ENCODE measurements around the gene CNTN2.

Gene CNTN2

DNA sequence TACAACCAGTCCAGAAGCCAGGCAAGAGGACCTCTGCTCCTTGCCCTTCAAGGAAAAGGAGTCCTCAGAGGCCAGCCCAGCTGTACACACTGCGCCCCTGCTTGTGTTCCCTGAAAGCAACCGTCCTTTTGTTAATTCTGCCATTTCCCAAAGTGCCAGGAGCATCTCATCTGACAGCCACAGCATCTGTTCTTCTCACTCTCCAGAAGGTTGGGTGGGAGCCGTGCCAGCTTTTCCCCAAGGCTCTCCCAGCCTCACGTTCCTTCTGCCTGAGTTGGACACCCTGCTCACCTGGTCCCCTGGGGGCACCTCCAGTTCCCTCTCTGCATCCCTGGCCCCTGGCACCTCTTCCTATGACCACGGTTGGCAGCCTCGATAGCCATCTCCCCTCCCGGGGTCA lies 10.5 kb upstream of the CNTN2 start:
- TF ChIP-seq, protein P1, sequence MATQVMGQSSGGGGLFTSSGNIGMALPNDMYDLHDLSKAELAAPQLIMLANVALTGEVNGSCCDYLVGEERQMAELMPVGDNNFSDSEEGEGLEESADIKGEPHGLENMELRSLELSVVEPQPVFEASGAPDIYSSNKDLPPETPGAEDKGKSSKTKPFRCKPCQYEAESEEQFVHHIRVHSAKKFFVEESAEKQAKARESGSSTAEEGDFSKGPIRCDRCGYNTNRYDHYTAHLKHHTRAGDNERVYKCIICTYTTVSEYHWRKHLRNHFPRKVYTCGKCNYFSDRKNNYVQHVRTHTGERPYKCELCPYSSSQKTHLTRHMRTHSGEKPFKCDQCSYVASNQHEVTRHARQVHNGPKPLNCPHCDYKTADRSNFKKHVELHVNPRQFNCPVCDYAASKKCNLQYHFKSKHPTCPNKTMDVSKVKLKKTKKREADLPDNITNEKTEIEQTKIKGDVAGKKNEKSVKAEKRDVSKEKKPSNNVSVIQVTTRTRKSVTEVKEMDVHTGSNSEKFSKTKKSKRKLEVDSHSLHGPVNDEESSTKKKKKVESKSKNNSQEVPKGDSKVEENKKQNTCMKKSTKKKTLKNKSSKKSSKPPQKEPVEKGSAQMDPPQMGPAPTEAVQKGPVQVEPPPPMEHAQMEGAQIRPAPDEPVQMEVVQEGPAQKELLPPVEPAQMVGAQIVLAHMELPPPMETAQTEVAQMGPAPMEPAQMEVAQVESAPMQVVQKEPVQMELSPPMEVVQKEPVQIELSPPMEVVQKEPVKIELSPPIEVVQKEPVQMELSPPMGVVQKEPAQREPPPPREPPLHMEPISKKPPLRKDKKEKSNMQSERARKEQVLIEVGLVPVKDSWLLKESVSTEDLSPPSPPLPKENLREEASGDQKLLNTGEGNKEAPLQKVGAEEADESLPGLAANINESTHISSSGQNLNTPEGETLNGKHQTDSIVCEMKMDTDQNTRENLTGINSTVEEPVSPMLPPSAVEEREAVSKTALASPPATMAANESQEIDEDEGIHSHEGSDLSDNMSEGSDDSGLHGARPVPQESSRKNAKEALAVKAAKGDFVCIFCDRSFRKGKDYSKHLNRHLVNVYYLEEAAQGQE (IDR thresholded peaks at IDR 0.05; ENCODE audit: insufficient read depth in 1 of 2, low read depth in 2 of 2, low read length in 2 of 2): no peak
- TF ChIP-seq SIN3A (IDR thresholded peaks at IDR 0.05; ENCODE audit: borderline replicate concordance, insufficient read depth, low read length) (no peak), POLR2AphosphoS5 (IDR thresholded peaks at IDR 0.05; ENCODE audit: low read depth, low read length) (no peak), FOXP2 (optimal IDR thresholded peaks at IDR 0.05; ENCODE audit: borderline replicate concordance, extremely low read depth, extremely low read length, insufficient read depth) (no peak), TAF1 (IDR thresholded peaks at IDR 0.05; ENCODE audit: borderline replicate concordance, insufficient read depth, low read length) (no peak)

DNA sequence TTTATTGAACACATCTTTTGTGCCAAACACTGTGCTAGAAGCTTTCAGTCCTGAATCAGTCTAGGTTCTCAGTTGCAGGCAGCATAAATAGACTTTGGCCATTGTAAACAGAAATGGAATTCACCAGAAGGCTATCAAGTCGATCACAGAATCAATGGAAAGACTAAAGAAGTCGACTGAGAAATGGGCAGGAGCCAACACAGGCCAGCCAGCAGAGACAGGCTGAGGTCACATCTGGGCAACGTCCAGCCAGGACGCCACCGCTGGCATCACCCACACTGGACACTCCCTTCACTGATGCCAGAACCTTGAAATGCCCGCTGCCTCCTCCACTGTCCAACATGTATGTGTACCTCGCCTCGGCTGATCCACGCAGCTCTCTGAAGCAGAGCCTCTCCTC lies 5.5 kb upstream of the CNTN2 start:
- TF ChIP-seq FOXP2 (optimal IDR thresholded peaks at IDR 0.05; ENCODE audit: borderline replicate concordance, extremely low read depth, extremely low read length, insufficient read depth) (no peak), POLR2AphosphoS5 (IDR thresholded peaks at IDR 0.05; ENCODE audit: low read depth, low read length) (no peak), SIN3A (IDR thresholded peaks at IDR 0.05; ENCODE audit: borderline replicate concordance, insufficient read depth, low read length) (no peak), TAF1 (IDR thresholded peaks at IDR 0.05; ENCODE audit: borderline replicate concordance, insufficient read depth, low read length) (no peak)
- TF ChIP-seq, protein P1 (IDR thresholded peaks at IDR 0.05; ENCODE audit: insufficient read depth in 1 of 2, low read depth in 2 of 2, low read length in 2 of 2): no peak

DNA sequence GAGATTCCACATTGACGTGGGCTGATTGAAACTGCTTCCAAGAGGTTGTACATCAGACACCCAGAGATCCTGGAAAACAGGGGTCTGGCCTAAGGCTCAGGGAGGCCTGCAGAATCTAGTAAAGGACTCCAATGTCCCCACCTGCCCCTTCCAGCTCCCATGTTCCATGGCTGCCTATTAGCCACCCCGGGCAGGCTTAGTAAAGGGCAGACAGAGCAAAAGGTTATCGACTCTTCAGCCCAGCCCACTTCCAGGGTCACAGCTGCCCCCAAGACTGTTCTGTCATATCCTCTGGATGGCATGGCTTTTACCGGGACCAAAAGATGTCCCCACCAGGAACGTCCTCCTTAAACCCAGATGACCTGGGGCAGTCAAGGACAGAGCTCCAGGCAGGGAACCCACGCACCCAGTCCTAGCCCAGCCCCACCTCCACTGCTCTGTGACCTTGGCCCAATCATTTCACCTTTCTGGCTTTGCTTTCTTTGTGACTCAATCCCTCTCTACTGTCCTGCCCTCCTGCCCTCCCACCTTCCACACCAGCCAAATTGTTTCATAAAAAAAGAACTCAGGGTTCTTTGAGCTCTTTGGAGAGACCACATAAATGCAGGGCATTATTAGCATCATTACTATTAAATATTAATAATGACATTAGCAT lies 4.8 kb upstream of the CNTN2 start:
- TF ChIP-seq FOXP2 (optimal IDR thresholded peaks at IDR 0.05; ENCODE audit: borderline replicate concordance, extremely low read depth, extremely low read length, insufficient read depth): no peak
- no peak for TF ChIP-seq TAF1 (IDR thresholded peaks at IDR 0.05; ENCODE audit: borderline replicate concordance, insufficient read depth, low read length)
- no peak for TF ChIP-seq SIN3A (IDR thresholded peaks at IDR 0.05; ENCODE audit: borderline replicate concordance, insufficient read depth, low read length)
- TF ChIP-seq, protein P1 (IDR thresholded peaks at IDR 0.05; ENCODE audit: insufficient read depth in 1 of 2, low read depth in 2 of 2, low read length in 2 of 2): no peak
- TF ChIP-seq POLR2AphosphoS5 (IDR thresholded peaks at IDR 0.05; ENCODE audit: low read depth, low read length): no peak

DNA sequence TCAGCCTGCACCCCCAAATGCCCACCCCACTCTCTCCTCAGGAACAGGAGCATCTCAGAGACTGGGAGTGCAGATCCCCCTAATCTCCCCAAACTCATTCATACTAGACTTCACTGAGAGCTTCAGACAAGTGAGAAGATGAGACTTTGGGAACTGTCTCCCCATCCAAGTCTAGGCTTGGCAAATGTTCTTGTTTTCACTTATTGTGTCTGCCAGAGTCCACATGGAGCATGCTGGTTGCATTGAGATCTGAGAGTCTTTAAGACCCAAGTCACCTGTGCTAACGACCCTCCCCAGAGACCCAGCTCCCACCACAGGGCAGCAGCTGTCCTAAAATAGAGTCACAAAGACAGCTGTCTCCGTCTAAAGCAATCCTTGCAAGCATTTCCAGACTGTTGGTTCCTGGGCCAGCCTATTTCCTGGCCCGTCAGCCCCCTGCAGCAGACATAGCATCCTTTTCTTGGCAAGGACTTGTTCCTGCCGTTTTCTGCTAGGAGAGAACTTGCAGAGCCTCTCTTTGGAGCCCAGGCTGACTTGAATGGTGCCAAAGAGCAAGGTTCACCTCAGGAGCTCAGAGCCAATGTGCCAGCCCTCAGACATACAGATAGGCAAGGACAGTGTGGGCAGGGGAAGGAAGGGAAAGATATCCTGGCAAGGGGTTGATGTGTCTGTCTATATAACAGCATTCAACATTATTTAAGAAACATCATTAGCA lies 1.9 kb upstream of the CNTN2 start:
- TF ChIP-seq FOXP2 (optimal IDR thresholded peaks at IDR 0.05; ENCODE audit: borderline replicate concordance, extremely low read depth, extremely low read length, insufficient read depth) (no peak), SIN3A (IDR thresholded peaks at IDR 0.05; ENCODE audit: borderline replicate concordance, insufficient read depth, low read length) (no peak), POLR2AphosphoS5 (IDR thresholded peaks at IDR 0.05; ENCODE audit: low read depth, low read length) (no peak)
- TF ChIP-seq, protein P1 (IDR thresholded peaks at IDR 0.05; ENCODE audit: insufficient read depth in 1 of 2, low read depth in 2 of 2, low read length in 2 of 2): no peak
